ENCODE measurements around the gene MYO9B.
A peak's percentile ranks its signal among the peaks of the same experiment; 100 is the strongest.

Gene MYO9B

DNA sequence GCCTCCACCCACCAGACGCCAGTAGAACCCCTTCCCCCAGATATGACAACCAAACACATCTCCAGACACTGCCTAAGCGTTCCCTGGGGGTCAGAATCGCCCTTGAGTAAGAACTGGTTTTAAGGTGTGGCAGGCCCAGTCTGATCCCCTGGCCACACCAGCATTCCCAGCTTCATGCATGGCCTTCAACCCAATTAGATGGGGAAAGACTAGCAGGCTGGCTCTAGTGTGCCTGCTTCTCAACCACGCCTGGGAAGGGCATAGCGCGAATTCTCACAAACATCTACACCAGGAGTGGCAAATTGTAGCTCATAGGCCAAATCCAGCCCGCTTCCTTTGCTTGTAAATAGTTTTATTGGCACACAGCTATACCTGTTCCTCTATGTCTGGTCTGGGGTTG is 13.9 kb upstream of the MYO9B start:
- no peak for DNase-seq (ENCODE audit: low spot score)

DNA sequence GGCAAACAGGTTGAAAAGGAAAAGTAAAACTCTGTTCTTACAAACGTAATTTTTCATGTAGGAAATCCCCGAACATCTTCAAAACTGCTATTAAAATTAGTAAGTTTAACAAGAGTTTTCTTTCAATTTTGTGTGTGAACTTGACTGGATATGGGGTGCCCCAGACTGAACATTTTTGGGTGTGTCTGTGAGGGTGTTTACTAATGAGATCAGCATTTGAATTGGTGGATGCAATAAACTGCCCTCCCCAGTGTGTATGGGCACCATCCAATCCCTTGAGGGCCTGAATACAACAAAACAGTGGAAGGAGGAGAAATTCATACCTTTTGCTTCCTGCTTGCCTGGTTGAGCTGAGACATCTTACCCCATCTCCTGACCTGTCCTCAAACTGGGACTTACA is 12.1 kb upstream of the MYO9B start:
- DNase-seq (ENCODE audit: low spot score): no peak

DNA sequence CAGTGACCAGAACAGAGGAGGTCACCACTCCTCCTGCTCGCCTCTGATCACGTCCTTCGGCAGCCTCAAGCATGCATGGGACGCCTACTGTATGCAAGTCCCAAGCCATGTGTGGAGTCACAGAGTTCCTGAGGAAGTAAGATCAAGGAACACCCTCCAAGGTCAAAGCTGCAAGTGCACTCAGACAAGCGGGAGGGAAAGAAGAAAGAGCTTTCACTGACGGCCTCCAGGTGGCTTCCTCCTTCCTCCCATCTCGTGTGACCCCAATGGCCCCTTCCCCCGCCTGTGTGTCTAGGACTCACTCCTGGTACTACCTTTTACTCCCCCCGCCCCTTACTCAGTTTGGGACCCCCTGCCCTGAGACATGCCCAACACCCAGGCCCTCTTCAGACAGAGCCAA is 6.4 kb upstream of the MYO9B start:
- DNase-seq (ENCODE audit: low spot score): no peak

DNA sequence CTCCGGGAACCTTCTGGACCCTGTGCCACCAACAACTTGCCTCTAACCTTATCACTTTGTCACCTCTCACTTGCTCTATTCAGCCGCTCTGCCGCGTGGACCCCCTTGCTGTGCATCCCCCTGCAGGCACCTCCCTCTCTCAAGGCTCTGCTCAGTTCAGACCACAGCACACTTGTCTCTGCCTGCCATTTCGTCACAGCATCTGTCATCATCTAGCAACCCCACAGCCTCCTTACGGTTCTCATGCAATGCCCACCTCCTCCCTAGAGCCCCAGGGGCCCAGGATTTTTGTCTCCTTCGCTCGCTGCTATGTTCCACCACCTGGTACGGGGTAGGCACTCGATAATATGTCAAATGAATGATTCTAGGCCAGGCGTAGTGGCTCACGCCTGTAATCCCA is 5.2 kb upstream of the MYO9B start:
- DNase-seq (ENCODE audit: low spot score): no peak

DNA sequence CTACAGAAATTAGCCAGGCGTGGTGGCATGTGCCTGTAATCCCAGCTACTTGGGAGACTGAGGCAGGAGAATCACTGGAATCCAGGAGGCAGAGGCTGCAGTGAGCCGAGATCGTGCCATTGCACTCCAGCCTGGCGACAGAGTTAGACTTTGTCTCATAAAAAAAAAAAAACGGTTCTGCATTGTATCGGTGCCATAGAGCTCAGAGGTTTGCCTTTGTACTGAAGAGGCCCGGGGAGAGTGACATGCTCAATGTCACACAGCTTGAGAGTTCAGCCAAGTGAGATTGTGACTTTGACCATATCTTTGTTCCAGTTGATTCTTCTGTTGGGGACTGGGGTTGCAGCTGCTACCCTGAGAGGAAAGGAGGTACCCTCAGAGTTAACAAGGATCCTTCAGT is 4.7 kb upstream of the MYO9B start:
- no peak for DNase-seq (ENCODE audit: low spot score)

DNA sequence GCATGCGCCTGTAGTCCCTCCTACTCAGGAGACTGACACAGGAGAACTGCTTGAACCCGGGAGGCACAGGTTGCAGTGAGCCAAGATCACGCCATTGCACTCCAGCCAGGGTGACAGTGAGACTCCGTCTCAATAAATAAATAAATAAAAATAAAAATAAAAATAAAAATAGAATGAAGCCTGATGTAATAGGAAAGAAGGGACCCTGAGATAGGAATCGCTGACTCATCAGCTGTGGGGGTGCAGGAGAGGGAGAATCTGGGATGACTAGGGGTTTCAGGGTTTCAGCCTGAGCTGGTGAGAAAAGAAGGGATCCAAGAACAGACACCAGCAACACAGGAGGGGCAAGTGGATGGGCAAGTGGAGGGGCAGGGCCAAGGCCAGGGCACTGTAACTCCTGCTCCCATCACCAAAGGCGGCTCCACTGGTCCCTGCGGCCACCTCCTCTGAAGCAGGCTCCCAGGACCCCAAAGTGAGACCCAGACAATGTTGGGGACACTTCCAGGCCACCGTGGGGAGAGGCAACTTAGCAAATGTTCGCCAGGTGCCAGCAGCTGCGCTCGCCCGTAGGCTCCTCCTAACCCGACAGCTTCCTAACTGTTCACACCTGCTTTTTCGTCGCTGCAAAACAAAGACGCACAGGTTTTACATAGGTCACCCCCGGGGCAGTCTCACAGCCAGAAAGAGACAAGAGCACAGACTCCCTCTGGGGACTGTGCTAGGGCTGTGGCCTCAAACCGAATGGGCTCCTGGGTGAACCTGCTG is 1.5 kb upstream of the MYO9B start:
- no peak for DNase-seq (ENCODE audit: low spot score)

DNA sequence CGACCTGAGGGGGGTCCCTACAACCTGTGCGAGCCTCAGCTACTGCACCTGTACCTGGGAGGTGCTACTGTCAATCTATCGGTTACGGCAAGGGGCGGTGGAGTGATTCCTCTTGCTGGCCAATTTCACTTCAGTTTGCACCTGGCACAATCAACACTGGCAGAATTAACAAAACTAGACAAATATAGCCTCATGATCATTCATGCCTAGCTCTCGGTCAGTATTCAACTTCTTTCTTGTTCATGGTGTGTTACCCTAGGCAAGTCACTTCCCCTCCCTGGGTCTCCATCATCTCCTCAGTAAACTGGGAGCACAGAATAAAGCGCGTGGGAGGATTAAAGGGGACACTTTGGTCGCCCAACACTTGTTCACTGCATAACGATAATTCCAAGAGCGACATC is 943 bp upstream of the MYO9B start:
- peak; percentile 20 for DNase-seq (ENCODE audit: low spot score)

DNA sequence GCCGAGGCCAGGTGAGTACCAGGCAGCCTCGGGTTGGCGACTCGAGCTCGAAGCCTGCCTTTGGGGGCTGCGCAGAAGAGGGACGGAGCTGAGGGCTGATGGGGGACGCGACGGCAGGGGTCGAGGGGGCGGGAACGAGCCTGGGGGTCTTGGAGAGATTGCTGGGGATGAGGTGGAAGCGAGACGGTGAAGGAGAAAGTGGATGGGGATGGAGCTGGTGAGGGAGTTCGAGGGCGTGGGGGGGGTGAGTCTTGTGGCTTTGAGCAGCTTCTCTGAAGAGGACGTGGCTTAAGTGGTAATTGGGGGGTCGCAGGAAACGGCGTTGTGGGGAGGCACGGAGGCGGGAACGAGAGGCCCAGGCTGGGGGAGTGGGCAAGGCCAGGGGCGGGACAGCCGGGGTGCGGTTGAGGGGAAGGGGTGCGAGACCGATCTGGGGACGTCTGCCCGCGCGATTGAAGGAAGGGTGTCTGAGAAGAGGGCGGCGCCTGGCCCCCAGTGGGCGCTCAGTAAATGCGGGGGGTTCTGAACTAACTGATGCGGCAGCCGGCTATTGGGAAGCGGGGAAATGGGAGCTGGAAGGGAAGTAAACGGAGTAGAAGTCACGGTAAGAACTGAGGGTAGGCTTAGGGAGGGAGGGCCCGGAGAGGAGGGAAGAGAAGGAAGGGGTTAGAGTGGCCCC is 426 bp downstream of the MYO9B start:
- no peak for DNase-seq (ENCODE audit: low spot score)

DNA sequence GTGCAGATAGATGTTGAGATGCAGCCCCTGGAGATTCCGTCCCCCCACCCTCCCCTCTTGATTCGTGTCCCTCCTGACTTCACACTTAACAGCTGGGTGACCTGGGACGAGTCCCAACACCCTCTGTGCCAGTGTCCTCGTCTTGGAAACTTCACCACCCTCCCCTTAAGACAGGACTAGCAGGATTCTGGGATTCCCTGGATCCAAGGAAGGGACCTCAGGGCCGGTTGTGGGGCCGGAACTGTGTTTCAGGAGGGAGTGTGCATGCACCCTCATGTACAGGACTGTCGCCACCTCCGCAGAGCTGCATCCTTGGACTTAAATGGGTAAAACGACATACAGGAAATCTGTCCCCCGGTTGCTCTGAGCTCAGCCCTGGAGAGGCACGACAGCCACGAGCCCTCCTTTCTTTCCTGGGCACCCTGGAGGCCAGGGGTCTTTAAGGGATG is 990 bp downstream of the MYO9B start:
- peak; percentile 48 for DNase-seq (ENCODE audit: low spot score)

DNA sequence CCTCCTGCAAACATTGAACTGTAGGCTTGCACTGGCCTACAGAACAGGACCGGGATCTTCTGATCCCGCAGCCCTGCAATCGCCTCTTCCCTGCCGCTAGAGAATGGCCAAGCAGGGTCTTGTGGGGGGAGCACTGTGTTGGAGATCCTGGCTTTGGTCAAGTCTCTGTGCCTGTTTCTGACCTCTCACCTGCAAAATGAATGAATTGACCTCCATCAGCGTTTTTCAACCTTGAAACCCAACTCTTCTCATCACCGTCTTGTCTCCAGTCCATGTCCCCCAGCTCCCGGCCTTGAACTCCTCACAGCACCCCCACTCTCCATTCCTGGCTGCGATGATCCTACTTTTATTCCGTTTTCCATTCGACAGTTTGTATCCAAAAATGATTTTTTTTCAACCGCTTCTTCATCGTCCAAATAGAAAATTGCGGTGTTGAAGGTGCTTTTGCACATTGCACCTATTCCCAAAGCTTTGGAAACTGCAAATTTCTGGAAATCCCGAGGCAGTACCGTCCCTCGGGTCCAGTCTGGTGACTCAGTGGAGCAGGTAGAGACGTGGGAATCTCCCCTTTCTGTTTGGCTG is 2.0 kb downstream of the MYO9B start:
- no peak for DNase-seq (ENCODE audit: low spot score)

DNA sequence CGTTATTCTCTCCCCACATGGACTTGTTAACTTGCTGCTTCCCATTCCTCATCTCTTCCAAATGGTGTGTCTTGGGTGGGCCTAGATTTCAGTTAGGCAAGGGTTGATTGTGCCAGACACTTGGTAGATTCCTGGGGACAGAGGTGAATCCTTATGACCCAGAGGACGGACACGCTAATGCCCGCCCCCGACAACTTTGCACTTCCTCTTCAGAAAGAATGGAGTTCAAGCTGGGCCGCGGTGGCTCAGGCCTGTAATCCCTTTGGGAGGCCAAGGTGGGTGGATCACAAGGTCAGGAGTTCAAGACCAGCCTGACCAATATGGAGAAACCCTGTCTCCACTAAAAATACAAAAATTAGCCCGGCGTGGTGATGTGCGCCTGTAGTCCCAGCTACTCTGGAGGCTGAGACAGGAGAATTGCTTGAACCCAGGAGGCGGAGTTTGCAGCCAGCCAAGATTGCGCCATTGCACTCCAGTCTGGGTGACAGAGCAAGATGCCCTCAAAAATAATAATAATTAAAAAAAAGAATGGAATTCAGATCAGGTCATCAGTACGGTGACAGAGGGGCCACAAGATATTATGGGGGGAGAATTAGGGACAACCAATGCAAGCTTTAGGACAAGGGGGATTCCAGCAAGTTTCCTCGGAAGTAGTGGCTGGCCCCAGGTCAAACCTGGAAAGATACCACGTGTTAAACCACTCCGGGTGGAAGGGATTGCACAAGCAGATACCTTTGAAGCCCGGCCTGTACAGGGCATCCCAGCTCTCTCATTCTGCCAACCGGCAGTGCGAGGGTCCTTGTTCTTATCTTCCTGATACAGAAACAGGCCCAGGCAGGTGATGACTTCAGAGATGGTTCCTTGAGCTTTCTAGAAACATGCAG is 2.7 kb downstream of the MYO9B start:
- DNase-seq (ENCODE audit: low spot score): peak; percentile 21

DNA sequence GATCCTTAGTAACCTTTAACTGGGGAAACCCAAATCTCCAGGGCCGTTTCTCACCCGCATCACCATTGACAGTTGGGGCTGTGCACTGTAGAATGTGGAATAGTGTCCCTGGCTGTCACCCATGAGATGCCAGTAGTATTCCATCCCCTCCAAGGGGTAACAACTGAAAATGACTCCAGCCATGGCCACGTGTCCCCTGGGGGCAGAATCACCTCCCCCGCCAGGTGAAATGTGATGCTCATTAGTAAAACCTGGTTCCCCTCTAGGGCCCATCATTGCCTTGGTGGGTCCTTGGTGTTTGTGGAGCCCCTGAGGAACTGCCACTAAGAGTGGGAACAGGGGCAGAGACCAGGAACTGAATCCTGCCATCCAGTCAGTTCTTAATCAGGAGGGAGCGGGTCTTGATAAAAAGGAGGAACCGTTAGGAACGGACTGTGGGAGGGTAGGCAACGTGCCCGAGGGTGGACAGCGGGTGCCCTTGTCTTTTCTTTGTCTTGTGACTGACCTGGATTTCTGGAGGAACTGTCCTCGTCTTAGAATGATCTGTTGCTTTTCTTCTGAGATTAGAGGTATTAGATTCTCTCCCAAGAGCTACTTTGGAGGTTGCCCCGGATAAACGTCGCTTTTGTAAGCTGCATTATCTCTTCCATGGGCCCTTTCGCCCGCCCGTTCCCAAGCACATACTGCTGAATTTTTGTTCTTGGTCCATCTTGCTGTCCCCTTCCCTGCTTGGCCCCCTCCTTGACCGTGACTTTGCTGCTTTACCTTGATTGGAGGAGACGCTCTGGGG is 3.5 kb downstream of the MYO9B start:
- DNase-seq (ENCODE audit: low spot score): peak; percentile 77

DNA sequence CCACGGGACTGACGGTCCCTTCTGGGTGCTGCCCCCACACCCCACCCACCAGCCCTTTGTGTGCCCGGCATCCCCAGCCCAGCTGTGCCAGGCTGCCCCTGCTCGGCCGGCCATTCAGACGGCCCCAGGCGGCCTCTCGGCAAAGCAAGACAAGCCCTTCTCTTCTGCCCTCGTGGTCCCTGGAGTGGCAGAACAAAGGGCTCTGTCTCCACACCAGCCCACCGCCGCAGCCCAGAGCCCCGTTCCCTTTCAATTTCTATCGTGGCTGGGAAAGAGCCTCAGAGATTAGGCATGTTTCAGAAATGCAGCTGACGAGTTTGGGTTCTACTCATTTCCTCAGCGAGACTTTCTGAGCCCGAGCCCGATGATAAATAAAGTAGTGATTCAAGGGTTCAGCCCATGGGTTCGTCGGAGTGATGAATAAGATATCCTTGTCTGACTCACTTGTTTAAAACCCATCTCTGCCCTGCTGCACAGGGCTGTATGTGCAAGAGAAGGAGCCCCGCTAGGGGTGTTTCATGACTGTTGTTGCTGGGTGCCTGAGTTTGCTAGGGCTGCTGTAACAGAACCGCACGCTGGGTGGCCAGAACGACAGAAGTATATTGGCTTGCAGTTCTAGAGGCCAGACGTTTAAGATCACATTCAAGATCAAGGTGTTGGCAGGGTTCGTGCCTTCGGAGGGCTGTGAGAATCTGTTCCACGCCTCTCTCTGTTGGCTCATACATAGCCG is 4.3 kb downstream of the MYO9B start:
- DNase-seq (ENCODE audit: low spot score): peak; percentile 92

DNA sequence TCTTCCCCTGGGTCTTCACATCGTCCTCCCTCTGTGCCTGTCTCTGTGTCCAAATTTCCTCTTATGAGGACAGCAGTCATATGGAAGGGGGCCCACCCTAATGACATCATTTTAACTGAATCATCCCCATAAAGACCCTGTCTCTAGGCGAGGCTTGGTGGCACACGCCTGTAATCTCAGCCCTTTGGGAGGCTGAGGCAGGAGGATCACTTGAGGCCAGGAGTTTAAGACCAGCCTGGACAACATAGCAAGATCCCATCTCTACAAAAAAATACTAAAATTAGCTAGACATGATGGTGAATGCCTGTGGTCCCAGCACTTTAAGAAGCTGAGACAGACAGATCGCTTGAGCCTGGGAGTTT is 4.8 kb downstream of the MYO9B start:
- DNase-seq (ENCODE audit: low spot score): no peak

DNA sequence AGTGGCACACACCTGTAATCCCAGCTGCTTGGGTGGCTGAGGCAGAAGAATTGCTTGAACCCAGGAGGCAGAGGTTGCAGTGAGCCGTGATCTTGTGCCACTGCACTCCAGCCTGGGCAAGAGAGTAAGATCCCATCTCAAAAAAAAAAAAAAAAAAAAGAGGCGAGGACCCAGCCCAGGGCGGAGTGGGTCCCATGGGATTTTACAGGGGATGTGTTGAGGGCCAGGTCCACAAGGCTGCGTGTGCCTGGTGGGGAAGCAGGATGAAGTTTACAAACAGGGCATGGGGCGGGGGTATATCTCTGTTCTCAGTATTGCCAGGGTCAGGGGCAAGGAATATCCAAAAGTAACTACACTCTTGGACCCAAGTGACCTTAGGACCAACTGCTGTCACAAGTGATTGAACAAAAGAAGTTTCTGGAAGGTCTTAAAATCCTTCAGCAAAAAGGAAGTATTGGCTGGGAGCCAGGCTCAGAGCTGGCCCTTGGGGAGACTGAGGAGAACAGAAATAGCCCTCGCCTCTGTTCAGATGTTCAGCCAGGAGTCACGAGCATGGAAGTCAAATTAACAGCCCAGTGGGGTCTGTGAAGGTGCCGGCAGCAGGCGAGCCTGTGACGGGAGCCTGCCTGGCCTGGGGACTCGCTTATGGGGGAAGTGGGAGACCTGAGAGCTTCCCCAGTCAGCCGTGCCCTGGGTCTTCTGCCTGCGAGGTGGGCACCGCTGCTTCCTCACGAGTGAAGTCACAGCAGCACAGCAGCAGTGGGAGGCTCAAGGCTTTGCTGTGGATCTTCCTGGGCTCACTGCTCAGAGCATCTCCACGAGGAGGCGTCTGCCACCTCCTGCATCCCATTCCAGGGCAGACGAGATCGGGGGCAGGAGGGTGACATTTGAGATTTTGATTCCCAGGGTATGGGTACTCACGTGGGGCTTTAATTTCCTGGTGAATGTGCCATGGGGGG is 6.4 kb downstream of the MYO9B start:
- peak; percentile 70 for DNase-seq (ENCODE audit: low spot score)

DNA sequence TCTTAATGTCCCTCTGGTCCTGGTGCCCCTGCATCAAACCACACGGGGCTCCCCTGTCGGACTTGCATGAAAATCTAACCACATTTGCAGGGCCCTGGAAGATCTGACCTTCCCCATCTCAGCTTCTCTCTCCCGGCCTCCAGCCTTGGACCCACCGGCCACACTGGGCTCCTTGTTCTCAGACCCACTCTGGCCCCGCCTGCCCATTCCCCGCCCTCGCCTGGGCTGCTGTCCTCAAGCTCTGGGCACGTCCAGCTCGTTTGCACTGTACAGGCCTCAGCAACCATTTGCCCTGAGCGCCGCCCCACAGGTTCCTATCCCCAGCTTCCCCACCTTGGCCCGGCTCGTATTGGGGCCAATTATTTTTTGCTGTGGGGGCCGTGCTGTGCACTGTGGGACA is 10.5 kb downstream of the MYO9B start:
- peak; percentile 91 for DNase-seq (ENCODE audit: low spot score)

DNA sequence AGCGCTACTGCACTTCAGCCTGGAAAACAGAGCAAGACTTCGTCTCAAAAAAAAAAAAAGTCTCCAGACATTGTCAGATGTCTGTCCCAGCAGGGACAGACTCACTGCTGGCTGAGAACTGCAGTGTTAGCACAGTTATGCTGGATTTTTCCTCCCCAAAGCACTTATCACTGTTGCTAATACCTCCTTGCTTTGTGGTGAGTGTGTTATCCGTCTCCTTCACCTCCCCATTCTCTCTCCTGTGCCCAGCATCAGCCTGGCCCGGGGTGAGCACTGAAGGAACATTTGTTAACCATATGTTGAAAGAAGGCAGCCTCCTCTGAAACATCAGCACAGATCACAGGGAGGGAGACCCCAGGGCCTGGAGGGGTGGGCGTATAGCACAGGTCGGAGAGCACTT is 11.3 kb downstream of the MYO9B start:
- DNase-seq (ENCODE audit: low spot score): no peak

DNA sequence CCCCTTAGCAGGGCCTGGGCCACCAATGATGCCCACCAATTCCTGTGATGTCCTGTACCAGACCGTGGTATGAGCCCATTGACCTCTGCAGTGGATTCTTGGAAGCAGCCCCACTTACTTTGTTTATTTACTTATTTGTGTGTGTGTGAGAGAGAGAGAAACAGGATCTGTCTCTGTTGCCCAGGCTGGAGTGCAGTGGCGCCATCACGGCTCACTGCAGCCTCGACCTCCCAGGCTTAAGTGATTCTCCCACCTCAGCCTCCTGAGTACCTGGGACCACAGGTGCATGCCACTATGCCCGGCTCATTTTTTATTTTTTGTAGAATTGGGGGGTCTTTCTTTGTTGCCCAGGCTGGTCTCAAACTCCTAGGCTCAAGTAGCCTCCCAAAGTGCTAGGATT is 13.0 kb downstream of the MYO9B start:
- no peak for DNase-seq (ENCODE audit: low spot score)

DNA sequence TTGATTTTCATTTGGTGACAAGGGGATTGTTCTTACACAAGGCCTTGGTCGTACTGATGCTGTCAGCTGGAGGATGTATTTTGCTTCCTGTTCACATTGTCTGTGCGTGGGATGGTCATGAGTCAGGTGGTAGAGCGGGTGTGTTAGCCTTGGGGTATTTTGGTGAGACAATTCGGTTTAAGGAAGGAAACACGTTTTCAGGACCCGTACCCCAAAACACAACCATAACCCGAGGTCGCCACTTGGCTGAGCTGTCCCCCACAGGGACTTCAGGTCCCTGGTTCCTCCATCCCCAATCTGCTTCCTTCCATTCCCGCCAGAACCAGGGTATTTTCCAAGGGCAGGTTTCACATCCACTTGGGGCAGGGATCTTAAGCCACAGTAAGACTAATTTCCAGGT is 15.0 kb downstream of the MYO9B start:
- DNase-seq (ENCODE audit: low spot score): peak; percentile 63
